Natural killer cell (primary cell): ENCODE results near the gene F2RL3. TPM values are rescaled to one million over a fixed set of nuclear protein-coding genes. Genes with fewer than 3 reads are reported as not detected.

Source experiments
- ATAC-seq, 3 donors: fragments of 150-1000 bp in 2 of 3; fragments of 200-7000 bp in 1 of 3; cut with Tn5 transposase; 1 replicate in 1 of 3; 2 replicates in 2 of 3; pipeline ENCODE4 v1.10.0; 2021; ENCODE audit warnings: mild to moderate bottlenecking in 2 of 3, moderate library complexity in 2 of 3
- DNase-seq, 2 donors: peaks; one replicate each; pipeline versions ENCODE4 v3.0.0 to v3.0.0-alpha.2; 2013 to 2021; ENCODE audit warnings: mixed read lengths in 1 of 2
- H3K27ac ChIP-seq: one replicate; pipeline ENCODE4 v1.5.1; 2013; ENCODE audit warnings: mild to moderate bottlenecking, low read length
- H3K27me3 ChIP-seq: one replicate; pipeline ENCODE4 v1.6.1; 2013; ENCODE audit warnings: low read length; ENCODE audit not compliant: control insufficient read depth, insufficient read depth
- H3K36me3 ChIP-seq: one replicate; pipeline ENCODE4 v1.6.1; 2013; ENCODE audit warnings: low read length; ENCODE audit not compliant: control insufficient read depth, insufficient read depth
- H3K4me1 ChIP-seq: one replicate; pipeline ENCODE4 v1.6.1; 2013; ENCODE audit warnings: low read length; ENCODE audit not compliant: control insufficient read depth, insufficient read depth
- H3K4me3 ChIP-seq: one replicate; pipeline ENCODE4 v1.5.1; 2013; ENCODE audit warnings: low read length
- H3K9me3 ChIP-seq: one replicate; pipeline ENCODE4 v1.6.1; 2013; ENCODE audit warnings: low read length; ENCODE audit not compliant: control insufficient read depth, insufficient read depth
- H3K27ac Mint-ChIP-seq, 2 donors: one replicate each; pipeline ENCODE4 v1.8.0; 2022; ENCODE audit warnings: mild to moderate bottlenecking in 2 of 2, mixed read lengths in 2 of 2, moderate library complexity in 1 of 2
- H3K27me3 Mint-ChIP-seq, 2 donors: one replicate each; pipeline ENCODE4 v1.8.0; 2022; ENCODE audit warnings: low read depth in 2 of 2, mixed read lengths in 2 of 2
- H3K36me3 Mint-ChIP-seq: one replicate; pipeline ENCODE4 v1.8.0; 2022; ENCODE audit warnings: mixed read lengths
- H3K4me1 Mint-ChIP-seq, 2 donors: one replicate each; pipeline ENCODE4 v1.8.0; 2022; ENCODE audit warnings: mixed read lengths in 2 of 2
- H3K4me3 Mint-ChIP-seq: one replicate; pipeline ENCODE4 v1.8.0; 2022; ENCODE audit warnings: mild to moderate bottlenecking, moderate library complexity, mixed read lengths
- H3K9me3 Mint-ChIP-seq, 2 donors: one replicate each; pipeline ENCODE4 v1.8.0; 2022; ENCODE audit warnings: mixed read lengths in 2 of 2
- WGBS: methylation state at CpG from one replicate; pipeline ENCODE4 v1.1.7; 2013; ENCODE audit warnings: missing lambda C conversion rate; ENCODE audit not compliant: insufficient coverage; 5-methylcytosine and 5-hydroxymethylcytosine counted together
- intact Hi-C: fragments of 100-400 bp; cut with micrococcal nuclease; formaldehyde crosslinking; loops from one replicate; pipeline ENCODE4 v1.14.2; 2022
- total RNA-seq, 4 donors: library from RNA; stranded (reverse); fragments of 120-200 nt in 1 of 4; gene quantifications; one replicate each; pipeline versions ENCODE4 v1.2.3 to v1.2.4, GENCODE V29; 2013 to 2022
- TF ChIP-seq, protein P1 (sequence below): fragments of 200-600 bp; IDR thresholded peaks from one replicate; pipeline ENCODE4 v1.8.0; 2022; ENCODE audit warnings: antibody characterized with exemption

The F2RL3 gene
- total RNA-seq, 3 donors from 2014 or later (not counting 1 experiment from before 2014, with no cell fraction given): 0.24 to 0.39 (median 0.28) TPM

DNA sequence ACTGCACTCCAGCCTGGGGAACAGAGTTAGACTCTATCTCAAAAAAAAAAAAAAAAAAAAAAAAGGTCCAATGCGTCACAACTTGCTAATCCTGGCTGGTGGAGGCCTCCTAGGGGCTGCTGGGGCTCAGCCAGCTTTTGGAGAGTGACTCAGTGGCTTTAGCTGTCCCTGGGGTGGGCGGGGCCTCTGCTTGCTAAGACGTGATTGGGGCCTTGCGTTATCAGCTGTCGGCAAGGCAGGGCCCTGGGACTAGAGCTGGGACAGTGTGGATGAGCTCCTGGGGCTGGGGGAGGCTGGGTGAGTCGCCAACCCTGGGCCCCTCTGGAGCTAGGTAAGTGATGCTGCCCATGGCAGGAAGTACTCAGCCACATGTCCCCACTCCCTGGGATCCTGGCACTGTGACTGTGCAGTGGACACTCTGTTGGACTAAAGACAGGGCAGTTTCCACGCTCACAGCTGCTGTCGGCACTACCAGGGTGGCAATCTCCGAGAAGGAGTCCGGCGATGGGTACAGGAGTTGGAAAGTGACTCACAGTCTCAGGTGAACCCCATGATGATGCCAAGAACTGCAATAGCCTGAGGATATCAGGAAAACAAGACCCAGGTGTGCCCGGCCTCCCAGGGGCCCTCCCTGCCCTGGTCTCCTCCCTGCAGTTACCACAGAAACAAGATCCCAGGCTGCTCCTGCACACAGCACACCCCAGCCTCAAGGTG is 32.2 kb downstream of the F2RL3 start:
- Histone ChIP-seq H3K9me3 (peaks cover 8% of the 10 kb centered on the region), H3K4me3 (no peak overlapping the region), H3K36me3 (no peaks in the 10 kb centered on the region), H3K4me1 (no peaks in the 10 kb centered on the region), H3K27ac (no peak overlapping the region), H3K27me3 (no peaks in the 10 kb centered on the region)
- no peak for ATAC-seq
- 74% methylated on average over 12 of the region's 12 CpGs for WGBS
- intact Hi-C loops: no loop called here
- H3K9me3 Mint-ChIP-seq: peaks cover 0 to 3% of the 10 kb centered on the region in 2 donors
- no peak overlapping the region for H3K27ac Mint-ChIP-seq
- H3K36me3 Mint-ChIP-seq: no peaks in the 10 kb centered on the region
- TF ChIP-seq, protein P1, sequence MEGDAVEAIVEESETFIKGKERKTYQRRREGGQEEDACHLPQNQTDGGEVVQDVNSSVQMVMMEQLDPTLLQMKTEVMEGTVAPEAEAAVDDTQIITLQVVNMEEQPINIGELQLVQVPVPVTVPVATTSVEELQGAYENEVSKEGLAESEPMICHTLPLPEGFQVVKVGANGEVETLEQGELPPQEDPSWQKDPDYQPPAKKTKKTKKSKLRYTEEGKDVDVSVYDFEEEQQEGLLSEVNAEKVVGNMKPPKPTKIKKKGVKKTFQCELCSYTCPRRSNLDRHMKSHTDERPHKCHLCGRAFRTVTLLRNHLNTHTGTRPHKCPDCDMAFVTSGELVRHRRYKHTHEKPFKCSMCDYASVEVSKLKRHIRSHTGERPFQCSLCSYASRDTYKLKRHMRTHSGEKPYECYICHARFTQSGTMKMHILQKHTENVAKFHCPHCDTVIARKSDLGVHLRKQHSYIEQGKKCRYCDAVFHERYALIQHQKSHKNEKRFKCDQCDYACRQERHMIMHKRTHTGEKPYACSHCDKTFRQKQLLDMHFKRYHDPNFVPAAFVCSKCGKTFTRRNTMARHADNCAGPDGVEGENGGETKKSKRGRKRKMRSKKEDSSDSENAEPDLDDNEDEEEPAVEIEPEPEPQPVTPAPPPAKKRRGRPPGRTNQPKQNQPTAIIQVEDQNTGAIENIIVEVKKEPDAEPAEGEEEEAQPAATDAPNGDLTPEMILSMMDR: no peak
- no peaks in the 10 kb centered on the region for H3K4me1 Mint-ChIP-seq
- H3K27me3 Mint-ChIP-seq: peaks cover 3 to 7% of the 10 kb centered on the region in 2 donors
- DNase-seq: no peak
- H3K4me3 Mint-ChIP-seq: no peak overlapping the region

- Histone ChIP-seq H3K27ac (no peak overlapping the region), H3K4me3 (no peak overlapping the region), H3K36me3 (no peaks in the 10 kb centered on the region), H3K9me3 (peaks cover 8% of the 10 kb centered on the region), H3K4me1 (no peaks in the 10 kb centered on the region), H3K27me3 (no peaks in the 10 kb centered on the region)
- ATAC-seq (no peak), DNase-seq (no peak)
- Mint-ChIP-seq H3K4me3 (no peak overlapping the region), H3K27ac (no peak overlapping the region), H3K4me1 (no peaks in the 10 kb centered on the region), H3K9me3 (peaks cover 0 to 3% of the 10 kb centered on the region in 2 donors), H3K36me3 (no peaks in the 10 kb centered on the region), H3K27me3 (peaks cover 3% of the 10 kb centered on the region in 2 donors)
- intact Hi-C loops: no loop called here
- TF ChIP-seq, protein P1: no peak
- WGBS: 91% methylated on average over 21 of the region's 21 CpGs
These were observed 33.2 kb downstream of the F2RL3 start for GRCh38 chr19:16921766-16922591.

DNA sequence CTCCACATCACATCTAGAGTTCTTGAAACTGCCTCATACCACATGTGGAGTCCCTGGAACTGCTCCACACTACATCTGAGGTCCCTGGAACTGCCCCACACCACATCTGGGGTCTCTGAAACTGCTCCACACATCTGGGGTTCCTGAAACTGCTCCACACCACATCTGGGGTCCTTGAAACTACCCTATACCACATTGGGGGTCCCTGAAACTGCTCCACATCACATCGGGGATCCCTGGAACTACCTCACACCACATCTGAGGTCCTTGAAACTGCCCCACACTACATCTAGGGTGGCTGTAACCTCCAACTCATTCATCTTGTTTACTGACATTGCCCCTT is 33.8 kb downstream of the F2RL3 start:
- Mint-ChIP-seq H3K27ac (no peak overlapping the region), H3K9me3 (peaks cover 0 to 3% of the 10 kb centered on the region in 2 donors)

More for the DNA sequence above, 33.8 kb downstream of the F2RL3 start:
- H3K36me3 ChIP-seq: no peaks in the 10 kb centered on the region
- peaks cover 8% of the 10 kb centered on the region for H3K9me3 ChIP-seq
- TF ChIP-seq, protein P1: no peak
- H3K4me1 ChIP-seq: no peaks in the 10 kb centered on the region
- H3K4me3 ChIP-seq: no peak overlapping the region
- intact Hi-C loops: no loop called here
- WGBS: 66% methylated on average over 1 of the region's 1 CpG
- Mint-ChIP-seq H3K36me3 (no peaks in the 10 kb centered on the region), H3K4me3 (no peak overlapping the region), H3K27me3 (peaks cover 0 to 3% of the 10 kb centered on the region in 2 donors), H3K4me1 (no peaks in the 10 kb centered on the region)
- ATAC-seq (no peak), DNase-seq (no peak)
- no peak overlapping the region for H3K27ac ChIP-seq
- no peaks in the 10 kb centered on the region for H3K27me3 ChIP-seq
